DMS153 (cell line): ENCODE data around the gene TLX3.
"Not testable (repeated sequence)": the region's sequence is repeated elsewhere in the genome, so short reads cannot be mapped to it uniquely, and the experiment has no call there.

Experiments used
- DNase-seq: peaks from one replicate; lab custom pipeline; 2025; lab: John Stamatoyannopoulos, UW

Gene TLX3

DNA sequence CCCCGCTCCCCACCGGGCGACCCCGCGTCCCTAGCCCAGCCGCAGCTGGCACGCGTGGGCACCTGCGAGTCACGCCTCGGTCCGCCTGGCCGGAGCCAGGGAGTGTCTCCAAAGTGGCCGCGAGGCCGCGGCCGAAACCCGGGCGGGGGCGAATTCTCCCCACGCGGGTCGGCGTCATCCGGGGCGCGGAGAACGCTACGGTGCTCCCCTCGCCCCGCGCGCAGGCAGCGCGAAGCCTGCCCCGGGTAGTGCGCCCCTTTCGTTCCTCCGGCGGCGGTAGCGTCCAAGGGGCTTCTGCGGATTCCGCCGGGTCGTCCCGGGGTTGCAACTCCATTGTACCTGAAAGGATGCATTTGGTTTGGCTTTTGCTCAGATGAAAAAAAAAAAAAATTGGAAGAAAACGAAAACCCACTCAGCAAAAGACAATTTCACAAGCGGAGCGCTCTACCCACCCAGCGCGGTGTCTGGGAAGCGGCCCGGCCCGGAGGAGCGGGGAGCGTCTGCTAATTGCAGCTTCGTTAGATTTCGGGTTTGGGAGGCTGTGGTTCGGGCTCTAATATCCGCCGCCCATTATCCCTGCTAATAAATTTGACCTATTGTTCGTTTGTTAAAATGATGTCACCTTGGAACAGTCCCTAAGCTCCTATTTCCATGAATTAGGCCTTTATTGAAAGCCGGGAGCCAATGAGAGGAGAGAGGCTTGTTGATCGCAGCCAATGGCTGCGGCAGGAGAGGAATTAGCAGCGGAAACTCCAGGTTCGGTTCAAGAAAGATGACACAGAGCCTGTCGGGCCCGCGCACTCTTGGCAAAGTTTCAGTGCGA, at the start of gene TLX3:
TSS of gene TLX3 (plus strand) at position 796 of the 823 bp plus-strand sequence. CDS start 118 bp downstream, outside the sequence.
- no peak for DNase-seq

DNA sequence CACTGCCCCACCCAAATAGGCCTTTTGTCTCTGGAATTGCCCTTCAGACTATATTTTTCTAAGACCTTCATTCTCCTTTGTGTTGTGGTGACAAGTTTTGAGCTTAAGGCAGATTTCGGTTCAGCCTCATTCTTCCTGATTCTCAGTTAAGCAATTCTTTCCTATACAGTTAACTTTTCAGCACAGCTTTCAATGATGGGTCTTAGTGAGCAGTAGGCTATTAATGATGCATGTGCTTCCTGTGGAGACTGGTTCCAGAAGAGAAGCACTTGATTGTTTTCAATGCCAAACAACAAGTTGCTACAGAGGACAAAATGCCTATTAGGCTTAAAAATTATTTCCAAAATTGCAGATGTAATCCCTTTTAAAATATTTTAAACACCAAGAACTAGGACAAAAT, 47.7 kb upstream of the TLX3 start:
- DNase-seq: no peak

DNA sequence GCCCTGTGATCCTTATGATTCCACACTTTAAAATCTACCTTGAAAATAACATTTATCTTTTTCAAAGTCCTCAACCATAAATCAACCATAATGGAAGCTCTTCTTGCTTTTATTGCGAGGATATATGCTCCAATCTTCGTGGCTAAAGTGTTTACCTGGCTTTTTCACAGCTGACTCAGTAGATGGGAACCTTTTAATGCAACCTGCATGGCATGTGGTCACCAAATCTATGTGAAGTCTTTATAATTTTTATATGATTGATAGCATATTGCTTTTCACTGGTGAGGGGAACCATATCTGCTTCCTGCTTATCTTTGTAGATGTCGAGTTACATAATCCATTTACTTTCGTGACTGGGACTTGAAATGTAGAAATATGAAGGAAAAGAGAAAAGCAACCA, 47.1 kb upstream of the TLX3 start:
- DNase-seq: no peak

- DNase-seq: no peak
Measured at GRCh38 chr5:171263181-171263580, 45.9 kb upstream of the TLX3 start.

- DNase-seq: no peak
Measured at GRCh38 chr5:171264843-171265242, 44.2 kb upstream of the TLX3 start.

GRCh38 chr5:171268700-171269620, 40.1 kb upstream of the TLX3 start:
- no peak for DNase-seq

- no peak for DNase-seq
Measured at GRCh38 chr5:171269717-171270116, 39.3 kb upstream of the TLX3 start.

- DNase-seq: no peak
Measured at GRCh38 chr5:171270136-171270535, 38.9 kb upstream of the TLX3 start.

GRCh38 chr5:171271798-171272197, 37.2 kb upstream of the TLX3 start:
- DNase-seq: no peak

DNA sequence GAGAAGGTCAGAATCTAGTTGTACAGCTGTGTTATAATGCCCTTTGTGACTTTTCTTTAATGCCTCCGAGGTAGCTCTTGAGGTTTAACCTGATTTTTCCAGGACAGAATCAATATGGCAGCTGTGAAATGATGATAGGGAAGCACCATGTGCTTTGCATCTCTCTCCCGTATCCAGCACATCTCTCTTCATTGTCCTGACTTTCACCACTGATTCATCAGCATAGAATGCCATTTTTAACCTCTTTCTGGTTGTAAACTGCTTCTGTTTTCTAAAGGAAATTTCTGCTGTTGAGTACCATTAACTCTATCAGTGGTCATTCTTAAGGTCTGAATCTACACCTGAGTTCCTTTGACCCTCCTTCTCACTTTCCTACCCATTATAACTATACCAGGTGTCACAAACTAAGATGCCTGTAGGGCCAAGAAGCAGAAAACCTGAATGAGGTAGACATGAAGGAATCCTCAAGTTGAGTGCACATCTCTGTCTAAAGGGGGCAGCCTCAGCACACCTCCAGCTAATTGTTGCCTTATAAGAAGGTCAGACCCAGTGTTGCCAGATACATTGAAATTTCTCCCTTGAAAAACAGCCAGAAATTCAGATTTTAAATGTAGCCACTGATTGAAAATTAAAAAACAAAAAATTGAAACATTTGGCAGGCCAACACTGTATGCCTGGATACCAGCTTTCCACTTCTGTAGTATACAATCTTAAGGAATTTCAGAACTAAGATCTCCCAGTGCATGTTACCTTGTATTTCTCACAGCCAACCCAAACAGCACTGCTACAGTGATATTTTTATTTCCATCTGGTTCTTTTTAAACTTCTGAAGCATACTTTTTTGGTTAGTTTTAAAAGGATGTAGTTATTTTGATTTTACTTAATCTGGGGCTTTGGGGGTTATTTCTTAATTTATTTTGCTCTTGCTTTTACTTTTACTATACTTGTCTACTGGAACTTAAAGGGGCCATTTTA, 35.8 kb upstream of the TLX3 start:
- no peak for DNase-seq

- DNase-seq: no peak
Measured at GRCh38 chr5:171275841-171276544, 33.1 kb upstream of the TLX3 start.

DNA sequence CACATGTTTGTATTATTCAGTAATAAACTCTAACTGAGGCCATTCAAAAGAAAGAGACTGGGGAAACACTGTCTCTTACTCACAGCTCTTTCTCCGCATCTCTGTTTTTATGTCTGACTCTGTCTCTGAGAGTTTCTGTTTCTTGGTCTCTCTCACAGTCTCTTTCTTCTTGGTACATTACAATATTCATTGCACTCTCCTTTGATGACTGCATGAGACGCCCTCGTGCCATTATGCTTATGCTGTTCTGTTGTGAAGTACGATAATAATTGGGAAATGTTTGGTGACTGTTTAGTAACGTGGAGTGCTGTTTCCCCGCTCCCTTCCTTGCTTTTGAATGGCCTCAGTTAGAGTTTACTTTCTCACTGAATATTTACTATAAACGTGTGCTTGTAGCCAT, 25.3 kb upstream of the TLX3 start:
- DNase-seq: no peak

GRCh38 chr5:171285465-171285864, 23.6 kb upstream of the TLX3 start:
- no peak for DNase-seq

GRCh38 chr5:171288066-171288465, 21.0 kb upstream of the TLX3 start:
- DNase-seq: no peak

GRCh38 chr5:171291371-171291770, 17.7 kb upstream of the TLX3 start:
- no peak for DNase-seq

DNA sequence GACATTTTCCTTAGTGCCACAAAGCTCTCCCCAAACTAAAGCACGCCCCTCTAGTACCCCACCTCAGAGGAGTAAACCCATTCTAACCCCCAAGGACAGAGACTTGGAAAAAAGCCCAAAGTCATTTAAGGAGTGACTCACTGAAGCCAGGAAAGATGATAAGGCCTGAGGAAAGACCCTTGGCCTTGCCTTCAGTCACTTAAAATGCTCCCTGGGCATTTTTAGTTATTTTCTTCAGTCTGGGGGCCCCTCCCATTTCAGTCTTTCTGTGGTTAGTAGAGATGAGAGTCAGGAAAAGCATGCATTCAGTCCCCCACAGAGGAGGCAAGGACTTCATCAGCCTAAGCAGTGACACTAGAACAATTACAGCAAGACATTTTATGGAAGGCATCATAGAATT, 13.7 kb upstream of the TLX3 start:
- DNase-seq: no peak

DNA sequence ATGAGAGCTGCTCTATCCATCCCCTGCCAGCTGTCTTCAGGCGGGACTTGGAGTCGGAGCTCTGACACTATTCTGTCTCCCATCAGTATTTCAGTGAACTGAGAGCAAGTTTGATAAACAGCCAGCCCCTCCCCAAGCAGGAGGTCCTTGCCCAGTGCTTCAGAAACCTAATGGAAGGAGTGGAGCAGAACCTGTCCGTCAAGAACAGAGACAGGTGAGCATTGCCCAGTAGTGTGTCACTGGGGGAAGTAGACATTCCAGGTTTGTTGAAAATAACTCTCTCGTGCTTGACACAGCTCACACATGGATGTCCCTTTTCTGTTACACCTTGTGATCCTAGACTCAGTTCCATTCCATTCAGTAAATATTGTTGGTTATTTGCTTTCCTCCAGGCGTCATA, 13.2 kb upstream of the TLX3 start:
- no peak for DNase-seq

DNA sequence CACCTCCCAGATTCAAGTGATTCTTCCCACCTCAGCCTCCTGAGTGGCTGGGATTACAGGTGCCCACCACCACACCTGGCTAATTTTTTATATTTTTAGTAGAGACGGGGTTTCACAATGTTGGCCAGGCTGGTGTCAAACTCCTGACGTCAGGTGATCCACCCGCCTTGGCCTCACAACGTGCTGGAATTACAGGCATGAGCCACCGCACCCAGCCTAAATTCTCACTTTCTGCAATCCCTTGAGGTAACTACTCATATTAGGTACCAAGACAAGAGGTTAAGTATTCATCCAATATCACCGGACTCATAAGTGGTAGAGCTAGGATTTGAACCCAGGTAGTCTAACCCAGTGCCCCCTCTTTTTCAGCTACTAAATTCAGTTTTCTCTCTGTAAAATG, 11.1 kb upstream of the TLX3 start:
- DNase-seq: not testable (repeated sequence)

GRCh38 chr5:171299228-171299627, 9.8 kb upstream of the TLX3 start:
- DNase-seq: no peak

DNA sequence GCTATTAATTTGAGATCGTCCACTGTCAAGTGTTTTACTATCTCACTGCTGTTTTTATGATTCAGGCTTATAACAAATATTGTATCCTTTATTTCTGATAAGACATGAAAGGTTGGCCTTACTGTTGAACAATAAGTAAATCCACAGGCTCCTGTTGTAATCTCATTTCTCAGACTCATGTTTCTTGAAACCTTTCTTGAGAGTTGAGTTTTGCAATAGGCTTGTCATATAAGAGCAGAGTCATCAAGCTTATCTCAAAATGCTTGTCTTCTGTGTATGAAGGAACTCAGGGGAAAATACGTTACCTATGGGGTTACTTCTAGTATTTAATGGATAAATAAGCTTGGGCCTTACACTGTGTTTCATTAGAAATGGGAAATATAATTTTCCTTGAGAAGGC, 9.2 kb upstream of the TLX3 start:
- no peak for DNase-seq

GRCh38 chr5:171300358-171300757, 8.7 kb upstream of the TLX3 start:
- DNase-seq: no peak
